Measurements from ENCODE around the gene FAM98B. TPM values are rescaled to one million over a fixed set of nuclear protein-coding genes. Genes with fewer than 3 reads are reported as not detected.
A peak's percentile ranks its signal among the peaks of the same experiment; 100 is the strongest.

Gene FAM98B
- polyA plus RNA-seq, 1 donor (not counting 4 experiments of a cell fraction or from before 2014, with no cell fraction given) = 22.2 TPM

DNA sequence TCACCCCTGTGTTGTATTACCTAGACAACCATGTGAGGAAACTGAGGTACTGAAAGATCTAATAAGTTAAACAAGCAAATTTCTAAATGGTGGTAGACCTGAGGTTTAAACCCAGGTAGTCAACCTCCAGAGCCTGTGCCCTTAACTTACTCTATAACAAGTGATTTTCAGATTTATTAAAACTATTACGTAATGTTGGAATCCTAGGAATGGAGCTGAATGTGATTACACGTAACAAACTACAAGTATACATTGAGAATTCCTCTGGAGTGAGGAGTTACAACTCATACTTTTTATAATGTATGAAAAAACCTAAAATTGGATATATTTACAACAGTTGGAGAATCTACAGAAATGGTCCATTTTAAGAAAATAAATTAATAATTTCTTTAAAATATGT, 18.0 kb downstream of the FAM98B start:
- H3K36me3 ChIP-seq (ENCODE audit: control insufficient read depth in 2 of 2, extremely low read depth in 1 of 2, insufficient read depth in 2 of 2, low read length in 2 of 2) = peaks cover 6 to 14% of the 10 kb centered on the region in 2 experiments

DNA sequence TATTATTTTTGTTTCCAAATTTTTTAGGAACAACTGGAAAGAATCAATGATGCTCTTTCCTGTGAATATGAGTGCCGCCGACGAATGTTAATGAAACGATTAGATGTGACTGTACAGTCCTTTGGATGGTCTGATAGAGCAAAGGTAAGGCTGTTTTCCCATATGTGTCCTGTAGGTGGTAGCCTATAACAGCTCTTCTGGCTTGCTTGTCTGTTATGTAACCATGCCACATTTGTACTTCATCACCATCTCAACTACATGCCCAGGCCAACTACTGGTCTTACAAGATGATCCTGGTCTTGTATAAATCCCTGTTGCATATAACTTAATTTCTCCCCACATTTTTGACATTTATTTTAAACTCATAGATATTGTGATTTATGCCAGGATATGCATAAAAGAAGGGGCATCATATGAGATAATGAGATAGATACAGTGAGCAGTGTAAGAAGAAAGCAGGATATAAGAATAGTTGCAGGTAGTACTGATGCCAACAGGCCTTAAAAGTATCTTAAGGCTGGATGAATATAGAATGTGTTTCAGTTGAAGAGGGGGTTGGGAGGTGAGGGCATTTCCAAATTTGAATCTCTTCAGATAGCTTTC, 20.3 kb downstream of the FAM98B start:
- H3K27ac ChIP-seq (ENCODE audit: control insufficient read depth, insufficient read depth, low read length) = no peak overlapping the region
- FAIRE-seq (peak; percentile 86), DNase-seq (ENCODE audit: low read depth, low spot score) (peak; percentile 46)
- no peak overlapping the region for H3K4me2 ChIP-seq (ENCODE audit: control insufficient read depth, extremely low read depth, insufficient read depth, low read depth, low read length)
- no peaks in the 10 kb centered on the region for H3K4me1 ChIP-seq (ENCODE audit: control insufficient read depth, extremely low read depth, insufficient read depth, low read length)
- no peak overlapping the region for H2AFZ ChIP-seq (ENCODE audit: control insufficient read depth, low read length)
- no peaks in the 10 kb centered on the region for H3K79me2 ChIP-seq (ENCODE audit: control insufficient read depth, insufficient read depth, low read length)
- H3K9ac ChIP-seq (ENCODE audit: control insufficient read depth, extremely low read depth, insufficient read depth, low read length) = no peak overlapping the region
- no peaks in the 10 kb centered on the region for H3K27me3 ChIP-seq (ENCODE audit: control insufficient read depth, extremely low read depth, insufficient read depth, low read length)
- TF ChIP-seq, protein P1, sequence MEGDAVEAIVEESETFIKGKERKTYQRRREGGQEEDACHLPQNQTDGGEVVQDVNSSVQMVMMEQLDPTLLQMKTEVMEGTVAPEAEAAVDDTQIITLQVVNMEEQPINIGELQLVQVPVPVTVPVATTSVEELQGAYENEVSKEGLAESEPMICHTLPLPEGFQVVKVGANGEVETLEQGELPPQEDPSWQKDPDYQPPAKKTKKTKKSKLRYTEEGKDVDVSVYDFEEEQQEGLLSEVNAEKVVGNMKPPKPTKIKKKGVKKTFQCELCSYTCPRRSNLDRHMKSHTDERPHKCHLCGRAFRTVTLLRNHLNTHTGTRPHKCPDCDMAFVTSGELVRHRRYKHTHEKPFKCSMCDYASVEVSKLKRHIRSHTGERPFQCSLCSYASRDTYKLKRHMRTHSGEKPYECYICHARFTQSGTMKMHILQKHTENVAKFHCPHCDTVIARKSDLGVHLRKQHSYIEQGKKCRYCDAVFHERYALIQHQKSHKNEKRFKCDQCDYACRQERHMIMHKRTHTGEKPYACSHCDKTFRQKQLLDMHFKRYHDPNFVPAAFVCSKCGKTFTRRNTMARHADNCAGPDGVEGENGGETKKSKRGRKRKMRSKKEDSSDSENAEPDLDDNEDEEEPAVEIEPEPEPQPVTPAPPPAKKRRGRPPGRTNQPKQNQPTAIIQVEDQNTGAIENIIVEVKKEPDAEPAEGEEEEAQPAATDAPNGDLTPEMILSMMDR (optimal IDR thresholded peaks at IDR 0.05 in 1 of 3, IDR thresholded peaks at IDR 0.05 in 1 of 3, conservative IDR thresholded peaks at IDR 0.05 in 1 of 3; ENCODE audit: extremely low read depth in 1 of 3, insufficient read depth in 2 of 3, low read length in 3 of 3) = peak; percentile 72 to 76 (median 74)
- TF ChIP-seq EZH2 (IDR thresholded peaks at IDR 0.05; ENCODE audit: low read length) = no peak
- dilution Hi-C loops (cut with MboI; ENCODE audit: extremely low pct_ligation_motif_present, low sequenced_read_pairs) = no loop called here
- no peaks in the 10 kb centered on the region for H3K9me3 ChIP-seq (ENCODE audit: control insufficient read depth, low read depth, low read length)
- H3K9me1 ChIP-seq (ENCODE audit: control insufficient read depth, extremely low read depth, insufficient read depth, low read length) = no peaks in the 10 kb centered on the region
- H3K4me3 ChIP-seq (ENCODE audit: control insufficient read depth in 2 of 3, extremely low read depth in 1 of 3, insufficient read depth in 2 of 3, low read depth in 1 of 3, low read length in 3 of 3) = no peak overlapping the region
- no peaks in the 10 kb centered on the region for H4K20me1 ChIP-seq (ENCODE audit: control insufficient read depth, extremely low read depth, insufficient read depth, low read length)
- peaks cover 6 to 14% of the 10 kb centered on the region in 2 experiments for H3K36me3 ChIP-seq (ENCODE audit: control insufficient read depth in 2 of 2, extremely low read depth in 1 of 2, insufficient read depth in 2 of 2, low read length in 2 of 2)

More for the DNA sequence above, 18.0 kb downstream of the FAM98B start:
- Histone ChIP-seq H3K4me3 (ENCODE audit: control insufficient read depth in 2 of 3, extremely low read depth in 1 of 3, insufficient read depth in 2 of 3, low read depth in 1 of 3, low read length in 3 of 3) (no peak overlapping the region), H3K9ac (ENCODE audit: control insufficient read depth, extremely low read depth, insufficient read depth, low read length) (no peak overlapping the region), H3K4me2 (ENCODE audit: control insufficient read depth, extremely low read depth, insufficient read depth, low read depth, low read length) (no peak overlapping the region), H3K27me3 (ENCODE audit: control insufficient read depth, extremely low read depth, insufficient read depth, low read length) (no peaks in the 10 kb centered on the region), H3K9me1 (ENCODE audit: control insufficient read depth, extremely low read depth, insufficient read depth, low read length) (no peaks in the 10 kb centered on the region), H2AFZ (ENCODE audit: control insufficient read depth, low read length) (no peak overlapping the region), H3K79me2 (ENCODE audit: control insufficient read depth, insufficient read depth, low read length) (no peaks in the 10 kb centered on the region), H3K4me1 (ENCODE audit: control insufficient read depth, extremely low read depth, insufficient read depth, low read length) (no peaks in the 10 kb centered on the region), H4K20me1 (ENCODE audit: control insufficient read depth, extremely low read depth, insufficient read depth, low read length) (no peaks in the 10 kb centered on the region), H3K9me3 (ENCODE audit: control insufficient read depth, low read depth, low read length) (no peaks in the 10 kb centered on the region), H3K27ac (ENCODE audit: control insufficient read depth, insufficient read depth, low read length) (no peak overlapping the region)
- DNase-seq (ENCODE audit: low read depth, low spot score) (no peak), FAIRE-seq (no peak)
- dilution Hi-C loops (cut with MboI; ENCODE audit: extremely low pct_ligation_motif_present, low sequenced_read_pairs) = no loop called here
- TF ChIP-seq, protein P1 (optimal IDR thresholded peaks at IDR 0.05 in 1 of 3, IDR thresholded peaks at IDR 0.05 in 1 of 3, conservative IDR thresholded peaks at IDR 0.05 in 1 of 3; ENCODE audit: extremely low read depth in 1 of 3, insufficient read depth in 2 of 3, low read length in 3 of 3) = no peak
- TF ChIP-seq EZH2 (IDR thresholded peaks at IDR 0.05; ENCODE audit: low read length) = no peak
